HCT116 (cell line): ENCODE data around the gene GABRB3.

ENCODE experiments used
- CBX3 ChIP-seq: IDR thresholded peaks from 2 replicates; pipeline ENCODE4 v1.6.1; 2012; ENCODE audit warnings: low read depth
- CTCF ChIP-seq, 3 experiments: fragments of 200-600 bp in 1 of 3; sonication (generic) in 1 of 3; IDR thresholded peaks in 2 of 3; conservative IDR thresholded peaks in 1 of 3; 2 replicates each; pipeline ENCODE4 v1.5.1; 2012 to 2017; ENCODE audit warnings: low read depth in 2 of 3, low read length in 2 of 3, antibody characterized with exemption in 1 of 3, borderline replicate concordance in 1 of 3, control low read depth in 1 of 3, mild to moderate bottlenecking in 1 of 3, mixed read lengths in 1 of 3, mixed run types in 1 of 3, moderate library complexity in 1 of 3; ENCODE audit not compliant: insufficient read depth in 1 of 3
- ELF1 ChIP-seq: IDR thresholded peaks from 2 replicates; pipeline ENCODE4 v1.6.1; 2012; ENCODE audit warnings: low read depth, borderline replicate concordance
- EZH2phosphoT487 ChIP-seq: fragments of 200-600 bp; IDR thresholded peaks from 2 replicates; pipeline ENCODE4 v1.6.1; 2018; ENCODE audit warnings: antibody characterized with exemption, borderline replicate concordance
- MAX ChIP-seq: IDR thresholded peaks from 2 replicates; pipeline ENCODE4 v1.6.1; 2012
- RAD21 ChIP-seq: IDR thresholded peaks from 2 replicates; pipeline ENCODE4 v1.6.1; 2012; ENCODE audit warnings: low read depth, mild to moderate bottlenecking
- TCF7L2 ChIP-seq: IDR thresholded peaks from 2 replicates; pipeline ENCODE4 v1.7.0; 2011; ENCODE audit warnings: borderline replicate concordance, inconsistent platforms; ENCODE audit not compliant: insufficient read depth, insufficient read length; ENCODE audit errors: extremely low read depth
- ZNF274 ChIP-seq: fragments of 200-500 bp; sonication (Bioruptor generic); IDR thresholded peaks from 2 replicates; pipeline ENCODE4 v1.6.1; 2014; ENCODE audit warnings: mild to moderate bottlenecking, low read depth, low read length, inconsistent platforms

- no peak for TF ChIP-seq EZH2phosphoT487
- TF ChIP-seq TCF7L2: no peak
- TF ChIP-seq CTCF (IDR thresholded peaks at IDR 0.05 in 2 of 3, conservative IDR thresholded peaks at IDR 0.05 in 1 of 3; ENCODE audit: borderline replicate concordance in 1 of 3, insufficient read depth in 1 of 3, low read depth in 2 of 3, low read length in 2 of 3): no peak
- no peak for TF ChIP-seq MAX
- TF ChIP-seq RAD21: no peak
- no peak for TF ChIP-seq ELF1
- TF ChIP-seq CBX3: no peak
- TF ChIP-seq ZNF274: no peak
Measured at GRCh38 chr15:26722621-26723160, 50.2 kb downstream of the GABRB3 start.
